Mucosa of descending colon (tissue), 3 donors: Measurements from ENCODE around the gene TXNDC11. TPM values are rescaled to one million over a fixed set of nuclear protein-coding genes. Genes with fewer than 3 reads are reported as not detected.

Experiments
- ATAC-seq: fragments of 200-7000 bp; cut with Tn5 transposase; one replicate; pipeline ENCODE4 v1.9.1; 2020; ENCODE audit warnings: mild to moderate bottlenecking, moderate library complexity
- DNase-seq, 3 donors: peaks; one replicate each; pipeline ENCODE4 v3.0.0-alpha.2; 2020
- H3K36me3 ChIP-seq: fragments of 200-600 bp; one replicate; pipeline ENCODE4 v1.8.0; 2021; ENCODE audit warnings: low read depth, mild to moderate bottlenecking
- H3K4me1 ChIP-seq: fragments of 200-600 bp; one replicate; pipeline ENCODE4 v1.8.0; 2021; ENCODE audit warnings: low read depth, mild to moderate bottlenecking
- H3K4me3 ChIP-seq: fragments of 200-600 bp; one replicate; pipeline ENCODE4 v1.8.0; 2021; ENCODE audit warnings: mild to moderate bottlenecking
- H3K9me3 ChIP-seq: fragments of 200-600 bp; one replicate; pipeline ENCODE4 v1.8.0; 2021; ENCODE audit warnings: mild to moderate bottlenecking
- CTCF ChIP-seq: fragments of 200-600 bp; IDR thresholded peaks from one replicate; pipeline ENCODE4 v1.8.0; 2022; ENCODE audit warnings: antibody characterized with exemption, mild to moderate bottlenecking
- intact Hi-C, 2 donors: fragments of 100-400 bp; cut with DNase I in 1 of 2; cut with micrococcal nuclease in 1 of 2; formaldehyde crosslinking; loops; one replicate each; pipeline versions ENCODE4 v1.11.0 to v1.11.1; 2022; cut with DNase I, micrococcal nuclease
- total RNA-seq, 3 donors: library from RNA; stranded (reverse); fragmentation: NEBNext Ultra II Directional in 2 of 3; extraction: Animal tissue kit (Norgen Biotek cat#: 25700) in 2 of 3; gene quantifications; one replicate each; pipeline versions ENCODE4 v1.2.1 to v1.2.4, GENCODE V29; 2021 to 2023
- donor health status: DM: no; HTN: no; CAD: no; lungs with moderate emphysema.
- donor health status: DM: no; HTN: no; CAD: no.
- donor health status: DM: no; HTN: yes; CAD: no.

The TXNDC11 gene
- total RNA-seq, 3 donors from 2014 or later, result 52.3 to 71.9 (median 60.3) TPM

DNA sequence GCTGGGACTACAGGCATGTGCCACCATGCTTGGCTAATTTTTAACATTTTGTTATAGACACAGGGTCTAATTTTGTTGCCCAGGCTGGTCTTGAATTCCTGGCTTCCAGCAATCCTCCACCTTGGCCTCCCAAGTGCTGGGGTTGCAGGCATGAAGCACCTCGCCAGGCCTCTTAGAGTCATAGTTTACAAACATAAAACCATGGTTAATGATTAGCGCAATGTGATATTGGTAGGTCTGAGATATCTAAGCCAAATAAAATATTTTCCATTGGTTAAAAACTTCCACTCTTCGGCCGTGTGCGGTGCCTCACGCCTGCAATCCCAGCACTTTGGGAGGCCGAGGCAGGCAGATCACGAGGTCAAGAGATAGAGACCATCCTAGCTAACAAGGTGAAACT is 16.6 kb downstream of the TXNDC11 start:
- peaks cover 22% of the 10 kb centered on the region for H3K4me1 ChIP-seq
- H3K4me3 ChIP-seq, result no peak overlapping the region
- peak in 1 of 3 donors; percentile 53 for DNase-seq
- H3K9me3 ChIP-seq, result no peaks in the 10 kb centered on the region
- H3K36me3 ChIP-seq, result no peaks in the 10 kb centered on the region
- intact Hi-C loops, result no loop called here
- TF ChIP-seq CTCF, result no peak
- ATAC-seq, result peak; percentile 90

DNA sequence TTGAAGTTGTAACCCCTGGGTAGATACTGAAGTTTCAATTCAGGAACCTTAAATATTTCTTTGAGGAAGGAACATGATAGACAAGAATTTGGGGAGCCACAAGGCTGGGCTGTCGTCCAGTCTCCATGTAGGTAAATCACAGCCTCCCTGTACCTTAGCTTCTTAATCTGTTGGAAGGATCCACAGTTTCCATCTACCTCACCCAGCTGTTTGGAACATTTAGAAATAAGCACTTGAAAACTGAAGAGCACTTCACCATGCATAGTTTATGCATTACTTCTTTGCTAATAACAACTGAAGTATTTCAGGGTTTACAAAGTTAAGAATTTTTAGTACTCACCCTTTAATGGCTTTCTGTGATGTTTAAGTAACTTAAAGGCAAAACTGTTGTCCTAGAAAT is 17.2 kb downstream of the TXNDC11 start:
- H3K36me3 ChIP-seq, result no peaks in the 10 kb centered on the region
- ATAC-seq (no peak), DNase-seq (no peak)
- peaks cover 22% of the 10 kb centered on the region for H3K4me1 ChIP-seq
- intact Hi-C loops, result no loop called here
- TF ChIP-seq CTCF, result no peak
- no peaks in the 10 kb centered on the region for H3K9me3 ChIP-seq
- no peak overlapping the region for H3K4me3 ChIP-seq

DNA sequence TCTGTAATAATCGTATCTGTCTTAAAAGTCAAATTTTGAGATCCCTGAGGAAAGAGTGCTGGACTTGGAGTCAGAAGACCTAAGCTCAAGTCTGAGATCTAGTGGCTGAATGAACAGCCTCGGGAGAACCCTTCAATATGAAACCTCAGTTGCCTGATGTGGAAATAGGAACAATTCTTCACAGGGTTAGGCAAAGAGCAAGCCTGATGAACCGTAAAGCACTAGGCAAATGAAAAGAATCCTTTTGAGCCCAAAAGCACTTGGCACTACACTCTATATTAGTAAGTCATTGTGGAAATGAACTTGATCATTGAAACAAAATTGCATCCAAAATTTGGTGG is 20.2 kb downstream of the TXNDC11 start:
- ATAC-seq, result no peak
- peaks cover 17% of the 10 kb centered on the region for H3K4me1 ChIP-seq
- no peaks in the 10 kb centered on the region for H3K36me3 ChIP-seq
- no peak for DNase-seq
- H3K4me3 ChIP-seq, result no peak overlapping the region
- H3K9me3 ChIP-seq, result no peaks in the 10 kb centered on the region
- no peak for TF ChIP-seq CTCF
- intact Hi-C loops, result no loop called here

- H3K4me1 ChIP-seq, result peaks cover 15% of the 10 kb centered on the region
- TF ChIP-seq CTCF, result no peak
- ATAC-seq, result peak; percentile 61
- no peaks in the 10 kb centered on the region for H3K36me3 ChIP-seq
- no peaks in the 10 kb centered on the region for H3K9me3 ChIP-seq
- intact Hi-C loops, result no loop called here
- DNase-seq, result no peak
- H3K4me3 ChIP-seq, result no peak overlapping the region
These were observed 20.7 kb downstream of the TXNDC11 start for GRCh38 chr16:11721781-11722467.

GRCh38 chr16:11719762-11720161 is 22.9 kb downstream of the TXNDC11 start:
- no peak for ATAC-seq
- Histone ChIP-seq H3K4me1 (peaks cover 11% of the 10 kb centered on the region), H3K4me3 (no peak overlapping the region), H3K9me3 (no peaks in the 10 kb centered on the region), H3K36me3 (no peaks in the 10 kb centered on the region)
- no peak for DNase-seq
- TF ChIP-seq CTCF, result no peak
- intact Hi-C loops, result no loop called here

- no peak for DNase-seq
- no peak overlapping the region for H3K4me3 ChIP-seq
- H3K4me1 ChIP-seq, result peaks cover 11% of the 10 kb centered on the region
- intact Hi-C loops, result no loop called here
- H3K36me3 ChIP-seq, result no peaks in the 10 kb centered on the region
- H3K9me3 ChIP-seq, result no peaks in the 10 kb centered on the region
- TF ChIP-seq CTCF, result no peak
- no peak for ATAC-seq
These were observed 23.5 kb downstream of the TXNDC11 start for GRCh38 chr16:11719171-11719570.
